Mammary epithelial cell (primary cell): ENCODE results near the gene GPR15.

Experiments
- CTCF ChIP-seq, 2 donors: IDR thresholded peaks in 1 of 2; conservative IDR thresholded peaks in 1 of 2; 2 replicates each; pipeline ENCODE4 v1.5.1; 2011 to 2012; ENCODE audit warnings: inconsistent platforms in 2 of 2, low read length in 2 of 2, mild to moderate bottlenecking in 2 of 2, control low read depth in 1 of 2, low read depth in 1 of 2; ENCODE audit not compliant: insufficient read depth in 1 of 2; ENCODE audit errors: extremely low read depth in 1 of 2
- EZH2 ChIP-seq: IDR thresholded peaks from 2 replicates; pipeline ENCODE4 v1.6.1; 2012; ENCODE audit warnings: low read length, inconsistent platforms, borderline replicate concordance

- TF ChIP-seq EZH2: no peak
- no peak for TF ChIP-seq CTCF (conservative IDR thresholded peaks at IDR 0.05 in 1 of 2, IDR thresholded peaks at IDR 0.05 in 1 of 2; ENCODE audit: extremely low read depth in 1 of 2, insufficient read depth in 1 of 2, low read depth in 1 of 2, low read length in 2 of 2)
These were observed 19.5 kb downstream of the GPR15 start for GRCh38 chr3:98551236-98551635.
